Neural progenitor cell (in vitro differentiated cells): ENCODE measurements around the gene GPR68. TPM values are rescaled to one million over a fixed set of nuclear protein-coding genes. Genes with fewer than 3 reads are reported as not detected.

Source experiments
- DNase-seq: peaks from one replicate; pipeline ENCODE4 v3.0.0-alpha.2; 2016; ENCODE audit warnings: low spot score
- H2AFZ ChIP-seq: fragments of 200-600 bp; sonication (generic); replicated peaks from 2 replicates; pipeline ENCODE4 v1.6.1; 2016; ENCODE audit warnings: antibody characterized with exemption
- H3F3A ChIP-seq: fragments of 200-600 bp; sonication (generic); 2 replicates; pipeline ENCODE4 v1.6.1; 2016; ENCODE audit warnings: antibody characterized with exemption, low read depth
- H3K27ac ChIP-seq: fragments of 200-600 bp; sonication (generic); 2 replicates; pipeline ENCODE4 v1.5.1; 2016; ENCODE audit warnings: mild to moderate bottlenecking
- H3K27me3 ChIP-seq: fragments of 200-600 bp; sonication (generic); 2 replicates; pipeline ENCODE4 v1.6.1; 2016; ENCODE audit warnings: mild to moderate bottlenecking, moderate library complexity
- H3K36me3 ChIP-seq: fragments of 200-600 bp; sonication (generic); 2 replicates; pipeline ENCODE4 v1.5.1; 2016
- H3K4me1 ChIP-seq: fragments of 200-600 bp; sonication (generic); 2 replicates; pipeline ENCODE4 v1.6.1; 2016; ENCODE audit warnings: mixed run types
- H3K4me2 ChIP-seq: fragments of 200-600 bp; sonication (generic); 2 replicates; pipeline ENCODE4 v1.6.1; 2016
- H3K4me3 ChIP-seq: fragments of 200-600 bp; sonication (generic); 2 replicates; pipeline ENCODE4 v1.5.1; 2016
- H3K79me2 ChIP-seq: fragments of 200-600 bp; sonication (generic); 2 replicates; pipeline ENCODE4 v1.6.1; 2016; ENCODE audit warnings: low read depth
- H3K9ac ChIP-seq: fragments of 200-600 bp; sonication (generic); 2 replicates; pipeline ENCODE4 v1.6.1; 2016
- H3K9me3 ChIP-seq: fragments of 200-600 bp; sonication (generic); 2 replicates; pipeline ENCODE4 v1.5.1; 2016; ENCODE audit warnings: low read depth
- H4K20me1 ChIP-seq: fragments of 200-600 bp; sonication (generic); 2 replicates; pipeline ENCODE4 v1.6.1; 2016; ENCODE audit warnings: low read depth
- H3K27ac Mint-ChIP-seq: 3 replicates; pipeline ENCODE4 v1.8.0; 2021; ENCODE audit warnings: mixed read lengths
- H3K27me3 Mint-ChIP-seq: 2 replicates; pipeline ENCODE4 v1.8.0; 2022; ENCODE audit warnings: low read depth, mild to moderate bottlenecking, inconsistent platforms, moderate library complexity, mixed read lengths; ENCODE audit not compliant: insufficient read depth
- H3K36me3 Mint-ChIP-seq: 3 replicates; pipeline ENCODE4 v1.8.0; 2021; ENCODE audit warnings: mixed read lengths
- H3K4me1 Mint-ChIP-seq: 3 replicates; pipeline ENCODE4 v1.8.0; 2021; ENCODE audit warnings: mixed read lengths
- H3K4me3 Mint-ChIP-seq: 3 replicates; pipeline ENCODE4 v1.8.0; 2021; ENCODE audit warnings: mild to moderate bottlenecking, moderate library complexity, mixed read lengths
- H3K9me3 Mint-ChIP-seq: 3 replicates; pipeline ENCODE4 v1.8.0; 2020; ENCODE audit warnings: mixed read lengths
- EZH2 ChIP-seq: fragments of 200-600 bp; sonication (generic); IDR thresholded peaks from 2 replicates; pipeline ENCODE4 v1.6.1; 2017; ENCODE audit warnings: antibody characterized with exemption, mild to moderate bottlenecking, moderate library complexity
- EZH2phosphoT487 ChIP-seq: fragments of 200-600 bp; sonication (generic); IDR thresholded peaks from 2 replicates; pipeline ENCODE4 v1.6.1; 2017; ENCODE audit warnings: antibody characterized with exemption
- total RNA-seq: library from RNA; depleted of rRNA; stranded (reverse); fragments of >200 nt; gene quantifications from 2 replicates; pipeline ENCODE4 v1.2.3, GENCODE V29; 2015; ENCODE audit warnings: low replicate concordance
- TF ChIP-seq, protein P1 (sequence below): fragments of 200-600 bp; sonication (generic); IDR thresholded peaks from 2 replicates; pipeline ENCODE4 v1.5.1; 2017; ENCODE audit warnings: antibody characterized with exemption, mild to moderate bottlenecking

The GPR68 gene
- total RNA-seq, 1 donor from 2014 or later: not detected

DNA sequence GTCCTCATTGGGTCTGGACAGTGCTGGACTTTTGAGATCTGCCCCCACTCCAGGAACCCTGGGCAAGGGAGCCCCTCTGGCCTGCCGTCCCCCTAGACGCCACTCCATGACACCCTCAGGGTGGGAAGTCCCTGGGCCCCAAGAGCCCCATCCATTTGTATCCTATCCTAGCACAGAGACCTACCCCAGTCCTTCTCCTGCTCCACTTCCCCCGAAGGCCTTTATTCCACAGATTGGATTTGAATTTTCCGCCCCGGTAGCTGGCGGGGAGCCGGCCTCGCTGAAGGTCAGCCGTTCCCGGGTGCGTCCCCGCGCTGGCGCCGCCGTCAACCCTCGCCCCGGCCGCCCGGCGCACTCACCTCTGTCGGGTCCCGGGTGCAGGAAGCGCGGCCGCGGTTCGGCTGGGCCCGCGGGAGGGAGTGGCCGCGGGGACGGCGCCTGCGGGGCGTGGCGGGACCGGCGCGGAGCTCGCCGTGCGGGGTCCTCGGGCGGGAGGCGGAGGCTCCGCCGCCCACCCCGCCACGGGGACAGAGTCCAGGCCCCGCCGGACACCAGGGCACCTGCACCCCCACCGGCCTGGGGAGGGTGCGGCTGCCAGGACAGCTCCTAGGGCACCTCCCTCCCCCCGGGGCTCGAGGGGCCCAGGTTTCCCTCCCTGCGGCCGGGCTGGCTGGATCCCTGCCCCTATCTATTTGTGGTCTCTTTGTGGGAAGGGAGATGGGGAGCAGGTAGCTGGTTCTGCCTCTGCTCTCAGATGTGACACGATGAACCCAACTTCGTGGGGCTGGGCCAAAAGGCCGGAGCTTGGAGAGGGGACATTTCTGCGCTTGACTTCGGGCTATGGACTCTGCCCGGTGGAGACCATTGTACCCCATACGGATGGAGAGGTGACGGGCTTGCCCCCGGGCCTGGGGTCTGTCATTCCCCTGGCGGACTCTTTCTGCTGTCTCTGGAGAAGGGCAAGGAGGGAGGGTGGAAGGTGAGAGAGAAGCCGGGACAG, 19.9 kb upstream of the GPR68 start:
- peak overlapping the region; percentile 77 for H2AFZ ChIP-seq
- H3K9me3 Mint-ChIP-seq: no peaks in the 10 kb centered on the region
- TF ChIP-seq, protein P1, sequence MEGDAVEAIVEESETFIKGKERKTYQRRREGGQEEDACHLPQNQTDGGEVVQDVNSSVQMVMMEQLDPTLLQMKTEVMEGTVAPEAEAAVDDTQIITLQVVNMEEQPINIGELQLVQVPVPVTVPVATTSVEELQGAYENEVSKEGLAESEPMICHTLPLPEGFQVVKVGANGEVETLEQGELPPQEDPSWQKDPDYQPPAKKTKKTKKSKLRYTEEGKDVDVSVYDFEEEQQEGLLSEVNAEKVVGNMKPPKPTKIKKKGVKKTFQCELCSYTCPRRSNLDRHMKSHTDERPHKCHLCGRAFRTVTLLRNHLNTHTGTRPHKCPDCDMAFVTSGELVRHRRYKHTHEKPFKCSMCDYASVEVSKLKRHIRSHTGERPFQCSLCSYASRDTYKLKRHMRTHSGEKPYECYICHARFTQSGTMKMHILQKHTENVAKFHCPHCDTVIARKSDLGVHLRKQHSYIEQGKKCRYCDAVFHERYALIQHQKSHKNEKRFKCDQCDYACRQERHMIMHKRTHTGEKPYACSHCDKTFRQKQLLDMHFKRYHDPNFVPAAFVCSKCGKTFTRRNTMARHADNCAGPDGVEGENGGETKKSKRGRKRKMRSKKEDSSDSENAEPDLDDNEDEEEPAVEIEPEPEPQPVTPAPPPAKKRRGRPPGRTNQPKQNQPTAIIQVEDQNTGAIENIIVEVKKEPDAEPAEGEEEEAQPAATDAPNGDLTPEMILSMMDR: no peak
- TF ChIP-seq EZH2phosphoT487: peak; percentile 57
- peak; percentile 58 for TF ChIP-seq EZH2
- peak; percentile 40 for DNase-seq
- H3K27me3 ChIP-seq: peaks cover 45% of the 10 kb centered on the region
- H3K36me3 Mint-ChIP-seq: no peaks in the 10 kb centered on the region
- H3K27ac Mint-ChIP-seq: no peak overlapping the region
- no peaks in the 10 kb centered on the region for H4K20me1 ChIP-seq
- H3K4me2 ChIP-seq: peak overlapping the region; percentile 77
- H3K4me3 Mint-ChIP-seq: peak overlapping the region; percentile 80
- H3F3A ChIP-seq: peaks cover 10% of the 10 kb centered on the region
- H3K27me3 Mint-ChIP-seq: peaks cover 11% of the 10 kb centered on the region
- H3K79me2 ChIP-seq: no peaks in the 10 kb centered on the region
- peak overlapping the region; percentile 46 for H3K4me3 ChIP-seq
- H3K4me1 Mint-ChIP-seq: peaks cover 17% of the 10 kb centered on the region
- no peaks in the 10 kb centered on the region for H3K9me3 ChIP-seq
- no peaks in the 10 kb centered on the region for H3K36me3 ChIP-seq
- no peak overlapping the region for H3K9ac ChIP-seq
- H3K4me1 ChIP-seq: peaks cover 3% of the 10 kb centered on the region
- H3K27ac ChIP-seq: no peak overlapping the region

DNA sequence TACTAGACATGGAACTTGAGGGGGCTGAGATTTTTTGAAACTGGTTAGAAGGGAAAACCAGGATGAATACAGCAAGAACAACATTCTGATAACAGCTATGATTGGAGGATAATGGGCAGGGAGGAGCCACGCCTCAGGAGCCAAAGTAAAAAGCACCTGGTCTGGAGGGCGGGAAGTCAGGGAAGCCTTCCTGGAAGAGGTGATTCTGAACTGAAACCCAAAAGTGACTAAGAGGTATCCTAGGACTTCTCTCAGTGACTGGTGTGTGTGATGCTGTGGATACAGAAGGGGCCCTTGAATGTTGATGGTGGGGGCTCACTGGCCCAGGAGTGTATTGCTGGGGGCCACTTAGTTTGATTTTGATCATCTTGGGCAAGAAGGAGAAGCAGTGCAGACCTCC, 18.8 kb upstream of the GPR68 start:
- Histone ChIP-seq H4K20me1 (no peaks in the 10 kb centered on the region), H3K9me3 (no peaks in the 10 kb centered on the region), H2AFZ (no peak overlapping the region), H3K9ac (no peak overlapping the region), H3K27ac (no peak overlapping the region), H3K79me2 (no peaks in the 10 kb centered on the region), H3K4me1 (peaks cover 3% of the 10 kb centered on the region), H3K4me3 (no peak overlapping the region), H3K36me3 (no peaks in the 10 kb centered on the region), H3K27me3 (peaks cover 45% of the 10 kb centered on the region), H3F3A (peaks cover 13% of the 10 kb centered on the region), H3K4me2 (no peak overlapping the region)
- no peak for DNase-seq
- Mint-ChIP-seq H3K27ac (no peak overlapping the region), H3K4me1 (peaks cover 15% of the 10 kb centered on the region), H3K4me3 (peak overlapping the region; percentile 37), H3K27me3 (peaks cover 11% of the 10 kb centered on the region), H3K36me3 (no peaks in the 10 kb centered on the region), H3K9me3 (no peaks in the 10 kb centered on the region)
- TF ChIP-seq EZH2phosphoT487 (no peak), EZH2 (no peak)
- TF ChIP-seq, protein P1: no peak

DNA sequence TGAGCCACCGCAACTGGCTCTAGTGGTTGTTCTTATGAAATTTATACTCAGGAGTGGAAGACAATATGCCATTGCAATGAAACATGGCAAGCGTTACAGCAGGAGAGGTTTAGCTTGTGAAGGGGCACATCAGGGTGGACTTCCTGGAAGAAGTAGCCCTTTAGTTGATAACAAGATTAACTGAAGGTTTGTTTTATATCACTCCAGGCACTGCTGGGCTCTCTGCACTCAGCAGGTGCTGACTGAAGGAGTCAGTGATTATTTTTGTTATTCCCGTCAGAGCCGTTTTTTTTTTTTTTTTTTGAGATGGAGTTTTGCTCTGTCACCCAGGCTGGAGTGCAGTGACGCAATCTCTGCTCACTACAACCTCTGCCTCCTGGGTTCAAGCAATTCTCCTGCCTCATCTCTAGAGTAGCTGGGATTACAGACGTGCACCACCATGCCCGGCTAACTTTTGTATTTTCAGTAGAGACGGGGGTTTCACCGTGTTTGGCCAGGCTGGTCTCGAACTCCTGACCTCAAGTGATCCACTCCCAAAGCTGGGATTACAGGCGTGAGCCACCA, 17.6 kb upstream of the GPR68 start:
- DNase-seq: no peak
- no peak overlapping the region for H3K4me2 ChIP-seq
- H3K9ac ChIP-seq: no peak overlapping the region
- no peaks in the 10 kb centered on the region for H3K9me3 Mint-ChIP-seq
- no peaks in the 10 kb centered on the region for H3K9me3 ChIP-seq
- H3K4me1 Mint-ChIP-seq: peaks cover 23% of the 10 kb centered on the region
- H3K27ac Mint-ChIP-seq: no peak overlapping the region
- H3K4me1 ChIP-seq: peaks cover 12% of the 10 kb centered on the region
- H3K27me3 Mint-ChIP-seq: peaks cover 11% of the 10 kb centered on the region
- H3K4me3 Mint-ChIP-seq: no peak overlapping the region
- H3F3A ChIP-seq: peaks cover 24% of the 10 kb centered on the region
- H2AFZ ChIP-seq: no peak overlapping the region
- H3K27ac ChIP-seq: no peak overlapping the region
- no peaks in the 10 kb centered on the region for H3K36me3 Mint-ChIP-seq
- no peaks in the 10 kb centered on the region for H3K79me2 ChIP-seq
- H3K27me3 ChIP-seq: peaks cover 45% of the 10 kb centered on the region
- no peaks in the 10 kb centered on the region for H3K36me3 ChIP-seq
- TF ChIP-seq, protein P1: no peak
- TF ChIP-seq EZH2phosphoT487 (no peak), EZH2 (no peak)
- H3K4me3 ChIP-seq: no peak overlapping the region
- H4K20me1 ChIP-seq: no peaks in the 10 kb centered on the region
